ENCODE results near the gene SPNS3.

SPNS3 gene

GRCh38 chr17:4483012-4483840 lies 49.5 kb downstream of the SPNS3 start:
- no peaks in the 10 kb centered on the region for H3F3A ChIP-seq (ENCODE audit: insufficient read depth, low read length)
- peaks cover 6% of the 10 kb centered on the region; the same call in 1 of the 2 replicates for H3K4me1 ChIP-seq (ENCODE audit: low read length)
- H3K4me2 ChIP-seq (ENCODE audit: low read depth, low read length): no peak overlapping the region
- peaks cover 16% of the 10 kb centered on the region; the same call in 1 of the 2 replicates for H3K27me3 ChIP-seq (replicated peaks; ENCODE audit: insufficient read depth, low read length)
- H3K4me3 ChIP-seq (ENCODE audit: low read length): no peak overlapping the region
- no peak overlapping the region for H3K27ac ChIP-seq (ENCODE audit: low read length)
- no peaks in the 10 kb centered on the region for H3K36me3 ChIP-seq (replicated peaks; ENCODE audit: insufficient read depth, low read length)
- H3K9me2 ChIP-seq (replicated peaks; ENCODE audit: insufficient read depth, low read length): no peaks in the 10 kb centered on the region
- H3K79me2 ChIP-seq (ENCODE audit: low read length): no peaks in the 10 kb centered on the region
- no peaks in the 10 kb centered on the region for H3K9me3 ChIP-seq (replicated peaks; ENCODE audit: insufficient read depth, low read length)
- no peak for DNase-seq
- no peaks in the 10 kb centered on the region for H4K20me1 ChIP-seq (ENCODE audit: insufficient read depth, low read length)
- TF ChIP-seq EZH2phosphoT487 (IDR thresholded peaks at IDR 0.05; ENCODE audit: low read length) (no peak), CTCF (IDR thresholded peaks at IDR 0.05; ENCODE audit: low read length) (no peak), EZH2 (optimal IDR thresholded peaks at IDR 0.05; ENCODE audit: low read depth, low read length) (no peak)
- no peak overlapping the region for H3K9ac ChIP-seq (ENCODE audit: low read length)
- no peak overlapping the region for H2AFZ ChIP-seq (ENCODE audit: low read length)

- peaks cover 14% of the 10 kb centered on the region; the same call in 1 of the 2 replicates for H3K27me3 ChIP-seq (replicated peaks; ENCODE audit: insufficient read depth, low read length)
Measured at GRCh38 chr17:4485676-4486646, 52.2 kb downstream of the SPNS3 start.

GRCh38 chr17:4487296-4487695 lies 53.6 kb downstream of the SPNS3 start:
- H3K4me1 ChIP-seq (ENCODE audit: low read length): no peaks in the 10 kb centered on the region
- H3K36me3 ChIP-seq (replicated peaks; ENCODE audit: insufficient read depth, low read length): no peaks in the 10 kb centered on the region
- no peak overlapping the region for H2AFZ ChIP-seq (ENCODE audit: low read length)
- no peaks in the 10 kb centered on the region for H4K20me1 ChIP-seq (ENCODE audit: insufficient read depth, low read length)
- no peaks in the 10 kb centered on the region for H3K79me2 ChIP-seq (ENCODE audit: low read length)
- H3K27ac ChIP-seq (ENCODE audit: low read length): no peak overlapping the region
- no peak for TF ChIP-seq EZH2 (optimal IDR thresholded peaks at IDR 0.05; ENCODE audit: low read depth, low read length)
- no peaks in the 10 kb centered on the region for H3K9me2 ChIP-seq (replicated peaks; ENCODE audit: insufficient read depth, low read length)
- H3K27me3 ChIP-seq (replicated peaks; ENCODE audit: insufficient read depth, low read length): peaks cover 12% of the 10 kb centered on the region
- DNase-seq: no peak
- no peak overlapping the region for H3K4me3 ChIP-seq (ENCODE audit: low read length)
- H3K4me2 ChIP-seq (ENCODE audit: low read depth, low read length): no peak overlapping the region
- H3F3A ChIP-seq (ENCODE audit: insufficient read depth, low read length): no peaks in the 10 kb centered on the region
- no peak overlapping the region for H3K9ac ChIP-seq (ENCODE audit: low read length)
- no peaks in the 10 kb centered on the region for H3K9me3 ChIP-seq (replicated peaks; ENCODE audit: insufficient read depth, low read length)

More at GRCh38 chr17:4485676-4486646, 52.2 kb downstream of the SPNS3 start:
- Histone ChIP-seq H3K36me3 (replicated peaks; ENCODE audit: insufficient read depth, low read length) (no peaks in the 10 kb centered on the region), H3K4me3 (ENCODE audit: low read length) (no peak overlapping the region), H3K9me2 (replicated peaks; ENCODE audit: insufficient read depth, low read length) (no peaks in the 10 kb centered on the region), H3K4me1 (ENCODE audit: low read length) (peaks cover 6% of the 10 kb centered on the region; the same call in 1 of the 2 replicates), H3K9ac (ENCODE audit: low read length) (no peak overlapping the region), H3K79me2 (ENCODE audit: low read length) (no peaks in the 10 kb centered on the region), H2AFZ (ENCODE audit: low read length) (no peak overlapping the region), H4K20me1 (ENCODE audit: insufficient read depth, low read length) (no peaks in the 10 kb centered on the region), H3F3A (ENCODE audit: insufficient read depth, low read length) (no peaks in the 10 kb centered on the region), H3K27ac (ENCODE audit: low read length) (no peak overlapping the region), H3K4me2 (ENCODE audit: low read depth, low read length) (no peak overlapping the region), H3K9me3 (replicated peaks; ENCODE audit: insufficient read depth, low read length) (no peaks in the 10 kb centered on the region)
- no peak for DNase-seq
- TF ChIP-seq EZH2phosphoT487 (IDR thresholded peaks at IDR 0.05; ENCODE audit: low read length): no peak
- no peak for TF ChIP-seq EZH2 (optimal IDR thresholded peaks at IDR 0.05; ENCODE audit: low read depth, low read length)
- no peak for TF ChIP-seq CTCF (IDR thresholded peaks at IDR 0.05; ENCODE audit: low read length)

Data from MM.1S (cell line).